ENCODE measurements around the gene NAGPA. TPM values are rescaled to one million over a fixed set of nuclear protein-coding genes. Genes with fewer than 3 reads are reported as not detected.
"Not testable (repeated sequence)": the region's sequence is repeated elsewhere in the genome, so short reads cannot be mapped to it uniquely, and the experiment has no call there.

The NAGPA gene, protein sequence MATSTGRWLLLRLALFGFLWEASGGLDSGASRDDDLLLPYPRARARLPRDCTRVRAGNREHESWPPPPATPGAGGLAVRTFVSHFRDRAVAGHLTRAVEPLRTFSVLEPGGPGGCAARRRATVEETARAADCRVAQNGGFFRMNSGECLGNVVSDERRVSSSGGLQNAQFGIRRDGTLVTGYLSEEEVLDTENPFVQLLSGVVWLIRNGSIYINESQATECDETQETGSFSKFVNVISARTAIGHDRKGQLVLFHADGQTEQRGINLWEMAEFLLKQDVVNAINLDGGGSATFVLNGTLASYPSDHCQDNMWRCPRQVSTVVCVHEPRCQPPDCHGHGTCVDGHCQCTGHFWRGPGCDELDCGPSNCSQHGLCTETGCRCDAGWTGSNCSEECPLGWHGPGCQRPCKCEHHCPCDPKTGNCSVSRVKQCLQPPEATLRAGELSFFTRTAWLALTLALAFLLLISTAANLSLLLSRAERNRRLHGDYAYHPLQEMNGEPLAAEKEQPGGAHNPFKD
- 10 to 100 TPM; 18.8 to 19.0 TPM for total RNA-seq
- 33.3 TPM for polyA plus RNA-seq

DNA sequence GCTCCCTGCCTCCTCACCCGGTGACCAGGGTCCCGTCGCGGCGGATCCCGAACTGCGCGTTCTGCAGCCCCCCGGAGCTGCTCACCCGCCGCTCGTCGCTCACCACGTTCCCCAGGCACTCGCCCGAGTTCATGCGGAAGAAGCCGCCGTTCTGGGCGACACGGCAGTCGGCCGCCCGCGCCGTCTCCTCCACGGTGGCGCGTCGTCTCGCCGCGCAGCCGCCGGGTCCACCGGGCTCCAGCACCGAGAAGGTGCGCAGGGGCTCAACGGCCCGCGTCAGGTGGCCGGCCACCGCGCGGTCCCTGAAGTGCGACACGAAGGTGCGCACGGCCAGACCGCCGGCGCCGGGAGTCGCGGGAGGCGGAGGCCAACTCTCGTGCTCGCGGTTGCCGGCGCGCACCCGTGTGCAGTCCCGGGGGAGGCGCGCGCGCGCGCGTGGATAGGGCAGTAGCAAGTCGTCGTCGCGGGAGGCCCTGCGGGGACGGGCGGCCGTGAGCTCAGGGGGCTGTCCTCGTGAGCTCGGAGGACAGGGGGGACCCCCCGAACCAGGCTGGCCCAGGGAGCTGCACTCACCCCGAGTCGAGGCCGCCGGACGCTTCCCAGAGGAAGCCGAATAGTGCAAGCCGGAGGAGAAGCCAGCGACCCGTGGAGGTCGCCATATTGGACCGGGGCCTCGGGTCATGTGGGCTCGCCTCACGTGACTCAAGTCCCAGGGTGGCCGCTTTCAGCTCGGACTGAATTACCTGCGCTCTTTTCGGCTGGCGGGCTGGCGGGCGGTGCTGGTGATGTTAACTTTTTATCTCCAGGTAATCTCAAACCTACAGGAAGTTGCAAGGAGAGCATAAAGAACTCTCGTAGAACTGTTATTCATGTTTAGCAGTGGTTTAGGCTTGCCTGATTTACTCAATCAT, at the start of gene NAGPA:
TSS of gene NAGPA (minus strand) at position 680 of the 911 bp plus-strand sequence. CDS start at position 659, 21 bp downstream.
- no peaks in the 10 kb centered on the region for H3K36me3 ChIP-seq (ENCODE audit: insufficient read depth, low read length)
- Mint-ChIP-seq H3K27ac (peak within 1 kb of the TSS; percentile 70 to 98 (median 91)), H3K4me3 (peak within 1 kb of the TSS; percentile 87 to 93 (median 90)), H3K36me3 (peaks cover 0 to 28% (median 7%) of the 10 kb centered on the region in 3 donors), H3K27me3 (no peaks in the 10 kb centered on the region), H3K9me3 (no peaks in the 10 kb centered on the region), H3K4me1 (peaks cover 12 to 26% (median 17%) of the 10 kb centered on the region in 3 donors)
- H3K27ac ChIP-seq (ENCODE audit: low read depth, low read length) = peak within 1 kb of the TSS; percentile 31
- no peaks in the 10 kb centered on the region for H3K9me3 ChIP-seq (ENCODE audit: low read length)
- ChIA-PET CTCF (interaction anchor here (0.6 to 1.5 kb wide), 5 partner anchors 23 to 416 kb away, joined by 3 to 4 read pairs (median 3); partner anchors contain the start of genes ALG1, ANKS3 and DNAAF8), POLR2A (interaction anchor here (0.5 to 1.7 kb wide), 4 partner anchors 39 to 1317 kb away, joined by 3 to 10 read pairs (median 4); partner anchors contain the start of genes ALG1, ANKS3, DNAAF8 and TRAP1)
- no peaks in the 10 kb centered on the region for H3K27me3 ChIP-seq (ENCODE audit: insufficient read depth, low read length, poor library complexity, severe bottlenecking)
- peak; percentile 75 to 90 (median 80) for DNase-seq
- H3K4me3 ChIP-seq (ENCODE audit: low read length) = peak within 1 kb of the TSS; percentile 68
- peaks cover 18% of the 10 kb centered on the region for H3K4me1 ChIP-seq (ENCODE audit: insufficient read depth, low read length)

DNA sequence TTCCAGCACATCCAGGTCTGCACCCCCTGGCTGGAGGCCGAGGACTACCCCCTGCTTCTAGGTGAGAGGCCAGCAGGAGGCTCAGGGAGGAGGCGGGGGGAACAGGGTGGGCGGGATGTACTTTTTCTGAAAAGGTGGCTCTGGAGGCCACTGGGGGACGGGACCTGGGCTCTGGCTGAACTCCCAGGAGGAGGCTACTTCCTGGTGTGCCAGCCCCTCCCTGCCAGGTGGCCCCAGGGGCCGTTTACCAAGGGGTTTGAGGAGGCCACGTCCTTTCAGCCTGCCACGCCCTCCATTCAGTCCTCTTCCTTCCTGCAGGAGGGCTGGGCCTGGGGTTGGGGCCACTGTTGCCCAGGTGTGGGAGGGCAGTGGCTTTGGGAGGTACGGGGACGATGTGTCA, 47.3 kb upstream of the NAGPA start:
- CTCF ChIA-PET = interaction anchor here (1.2 kb wide), 1 partner anchor 11 kb away, joined by 3 read pairs; no protein-coding TSS in a partner anchor
- H3K27ac Mint-ChIP-seq; H3K4me3 Mint-ChIP-seq; H3K9me3 ChIP-seq (ENCODE audit: low read length); H3K4me3 ChIP-seq (ENCODE audit: low read length); H3K9me3 Mint-ChIP-seq; POLR2A ChIA-PET; H3K27me3 Mint-ChIP-seq; DNase-seq; H3K27ac ChIP-seq (ENCODE audit: low read depth, low read length); H3K36me3 ChIP-seq (ENCODE audit: insufficient read depth, low read length); H3K4me1 Mint-ChIP-seq; H3K4me1 ChIP-seq (ENCODE audit: insufficient read depth, low read length); H3K27me3 ChIP-seq (ENCODE audit: insufficient read depth, low read length, poor library complexity, severe bottlenecking): not testable (repeated sequence)
- peaks cover 0 to 81% (median 9%) of the 10 kb centered on the region in 3 donors for H3K36me3 Mint-ChIP-seq

DNA sequence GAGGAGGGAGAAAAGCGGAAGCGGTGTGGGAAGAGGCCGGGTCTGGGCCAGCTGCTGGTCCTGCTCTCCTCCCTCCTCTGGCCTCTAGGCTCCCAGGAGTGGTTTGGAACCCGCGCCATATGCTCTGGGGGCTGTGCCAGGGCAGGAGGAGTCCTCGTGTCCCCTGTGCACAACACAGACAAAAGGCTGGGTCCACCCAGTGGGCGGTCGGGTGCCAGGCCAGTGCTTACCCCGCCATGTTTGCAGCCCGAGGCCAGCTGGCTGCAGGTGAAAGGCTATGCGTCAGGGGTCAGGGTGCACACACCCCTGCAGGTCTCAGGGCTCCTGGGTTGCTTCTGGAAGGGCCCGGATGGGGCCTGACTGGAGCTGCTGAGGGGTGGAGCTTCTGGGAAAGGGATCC, 46.7 kb upstream of the NAGPA start:
- H3K27me3 ChIP-seq (ENCODE audit: insufficient read depth, low read length, poor library complexity, severe bottlenecking); H3K27ac ChIP-seq (ENCODE audit: low read depth, low read length); H3K27ac Mint-ChIP-seq; H3K4me3 ChIP-seq (ENCODE audit: low read length); POLR2A ChIA-PET; H3K9me3 ChIP-seq (ENCODE audit: low read length); H3K4me3 Mint-ChIP-seq; H3K27me3 Mint-ChIP-seq; H3K4me1 ChIP-seq (ENCODE audit: insufficient read depth, low read length); CTCF ChIA-PET; H3K4me1 Mint-ChIP-seq; H3K9me3 Mint-ChIP-seq; DNase-seq: not testable (repeated sequence)
- H3K36me3 ChIP-seq (ENCODE audit: insufficient read depth, low read length) = peaks cover 11% of the 10 kb centered on the region
- H3K36me3 Mint-ChIP-seq = peaks cover 0 to 82% (median 9%) of the 10 kb centered on the region in 3 donors

DNA sequence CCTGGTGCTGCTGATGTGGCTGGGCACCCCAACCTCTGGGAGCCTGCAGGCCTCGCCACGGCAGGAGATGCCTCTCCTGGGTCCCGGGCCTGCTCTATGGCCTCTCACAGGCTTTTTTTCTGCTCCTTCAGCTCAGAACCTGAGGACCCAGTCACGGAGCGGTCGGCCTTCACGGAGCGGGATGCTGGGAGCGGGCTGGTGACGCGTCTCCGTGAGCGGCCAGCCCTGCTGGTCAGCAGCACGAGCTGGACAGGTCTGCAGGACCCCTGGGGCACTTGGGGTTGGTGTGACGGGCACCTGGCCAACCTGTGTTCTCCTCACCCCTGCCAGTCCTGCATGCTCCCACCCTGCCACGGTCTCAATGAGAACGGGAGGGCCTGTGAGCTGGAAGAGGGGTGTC, 44.9 kb upstream of the NAGPA start:
- Histone ChIP-seq H3K9me3 (ENCODE audit: low read length) (no peaks in the 10 kb centered on the region), H3K36me3 (ENCODE audit: insufficient read depth, low read length) (peaks cover 16% of the 10 kb centered on the region), H3K4me3 (ENCODE audit: low read length) (no peak overlapping the region), H3K27me3 (ENCODE audit: insufficient read depth, low read length, poor library complexity, severe bottlenecking) (no peaks in the 10 kb centered on the region), H3K4me1 (ENCODE audit: insufficient read depth, low read length) (no peaks in the 10 kb centered on the region), H3K27ac (ENCODE audit: low read depth, low read length) (no peak overlapping the region)
- DNase-seq = no peak
- Mint-ChIP-seq H3K4me3 (no peak overlapping the region), H3K4me1 (peaks cover 3 to 11% (median 5%) of the 10 kb centered on the region in 3 donors), H3K36me3 (peaks cover 0 to 77% (median 7%) of the 10 kb centered on the region in 3 donors), H3K9me3 (no peaks in the 10 kb centered on the region), H3K27me3 (no peaks in the 10 kb centered on the region), H3K27ac (no peak overlapping the region)
- CTCF ChIA-PET = no interaction called here
- POLR2A ChIA-PET = no interaction called here

DNA sequence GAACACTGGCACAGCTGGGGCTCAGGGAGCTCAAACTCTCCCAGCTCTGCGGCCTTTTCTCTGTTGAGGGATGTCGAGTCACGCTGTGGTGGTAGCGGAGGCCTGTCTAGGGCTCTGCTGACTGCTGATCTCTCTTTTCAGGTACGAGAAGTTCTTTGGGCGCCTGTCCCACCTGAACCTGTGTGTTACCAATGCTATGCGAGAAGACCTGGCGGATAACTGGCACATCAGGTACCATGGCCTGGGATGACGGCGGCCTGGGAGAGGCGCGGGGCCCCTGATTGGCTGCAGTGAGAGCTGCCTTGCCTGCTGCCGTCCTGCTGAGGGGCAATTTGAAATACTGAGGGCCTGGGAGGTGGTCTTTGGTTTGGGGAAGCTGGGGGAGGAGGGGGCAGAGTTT, 43.6 kb upstream of the NAGPA start:
- Mint-ChIP-seq H3K4me1 (peaks cover 14 to 23% (median 16%) of the 10 kb centered on the region in 3 donors), H3K27me3 (no peaks in the 10 kb centered on the region), H3K4me3 (no peak overlapping the region), H3K9me3 (no peaks in the 10 kb centered on the region), H3K27ac (peak overlapping the region in 1 of 8 donors; percentile 79), H3K36me3 (peaks cover 0 to 69% (median 7%) of the 10 kb centered on the region in 3 donors)
- H3K9me3 ChIP-seq (ENCODE audit: low read length) = no peaks in the 10 kb centered on the region
- H3K4me1 ChIP-seq (ENCODE audit: insufficient read depth, low read length) = peaks cover 8% of the 10 kb centered on the region
- H3K36me3 ChIP-seq (ENCODE audit: insufficient read depth, low read length) = peaks cover 16% of the 10 kb centered on the region
- H3K27me3 ChIP-seq (ENCODE audit: insufficient read depth, low read length, poor library complexity, severe bottlenecking) = no peaks in the 10 kb centered on the region
- H3K4me3 ChIP-seq (ENCODE audit: low read length) = no peak overlapping the region
- H3K27ac ChIP-seq (ENCODE audit: low read depth, low read length) = no peak overlapping the region
- DNase-seq = no peak
- ChIA-PET CTCF (interaction anchor here (0.7 kb wide), 1 partner anchor 44 kb away, joined by 3 read pairs; the partner anchor contains the start of gene NAGPA), POLR2A (no interaction called here)

DNA sequence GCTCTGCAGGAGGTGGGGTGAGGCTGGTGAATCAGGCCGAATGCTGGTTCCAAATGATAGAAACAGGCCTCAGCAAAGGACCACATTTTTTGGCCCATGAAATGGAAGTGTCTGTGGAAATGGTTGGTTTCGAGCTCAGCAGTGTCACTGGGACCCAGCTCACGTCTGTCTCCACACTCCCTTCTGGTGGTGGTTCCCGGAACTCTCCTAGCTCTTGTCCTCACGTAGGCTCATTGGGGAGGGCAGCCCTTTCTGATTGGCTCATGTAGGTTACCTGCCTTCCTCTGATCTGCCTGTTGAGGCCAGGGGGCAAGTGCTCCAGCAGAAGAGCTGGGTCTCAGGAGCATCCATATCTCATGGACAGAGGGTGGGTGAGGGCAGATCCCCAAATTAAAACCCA, 41.9 kb upstream of the NAGPA start:
- H3K4me1 ChIP-seq (ENCODE audit: insufficient read depth, low read length) = peaks cover 19% of the 10 kb centered on the region
- CTCF ChIA-PET = interaction anchor here (1.4 to 1.8 kb wide), 2 partner anchors 9 to 16 kb away, joined by 3 to 7 read pairs; no protein-coding TSS in a partner anchor
- no peak for DNase-seq
- Mint-ChIP-seq H3K27ac (peak overlapping the region in 1 of 8 donors; percentile 43), H3K4me1 (peaks cover 30 to 39% (median 31%) of the 10 kb centered on the region in 3 donors), H3K27me3 (no peaks in the 10 kb centered on the region), H3K9me3 (no peaks in the 10 kb centered on the region), H3K36me3 (peaks cover 0 to 64% (median 7%) of the 10 kb centered on the region in 3 donors), H3K4me3 (no peak overlapping the region)
- H3K27ac ChIP-seq (ENCODE audit: low read depth, low read length) = no peak overlapping the region
- H3K36me3 ChIP-seq (ENCODE audit: insufficient read depth, low read length) = peaks cover 16% of the 10 kb centered on the region
- no peaks in the 10 kb centered on the region for H3K27me3 ChIP-seq (ENCODE audit: insufficient read depth, low read length, poor library complexity, severe bottlenecking)
- H3K4me3 ChIP-seq (ENCODE audit: low read length) = no peak overlapping the region
- H3K9me3 ChIP-seq (ENCODE audit: low read length) = no peaks in the 10 kb centered on the region
- POLR2A ChIA-PET = interaction anchor here (0.5 kb wide), 1 partner anchor 315 kb away, joined by 3 read pairs; no protein-coding TSS in a partner anchor

DNA sequence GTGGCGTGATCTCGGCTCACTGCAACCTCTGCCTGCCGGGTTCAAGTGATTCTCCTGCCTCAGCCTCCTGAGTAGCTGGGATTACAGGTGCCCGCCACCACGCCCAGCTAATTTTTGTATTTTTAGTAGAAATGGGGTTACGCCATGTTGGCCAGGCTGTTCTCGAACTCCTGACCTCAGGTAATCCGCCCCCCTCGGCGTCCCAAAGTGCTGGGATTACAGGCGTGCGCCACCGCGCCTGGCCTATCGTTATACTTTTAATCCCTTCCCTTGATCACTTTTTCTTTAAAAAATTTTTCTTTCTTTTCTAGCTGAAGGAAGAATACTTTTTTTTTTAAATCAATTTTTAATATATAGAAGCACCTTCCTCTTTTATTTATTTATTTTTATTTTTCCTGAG, 40.0 kb upstream of the NAGPA start:
- H3K9me3 Mint-ChIP-seq; DNase-seq; H3K27me3 Mint-ChIP-seq; H3K27ac ChIP-seq (ENCODE audit: low read depth, low read length); H3K27ac Mint-ChIP-seq; H3K9me3 ChIP-seq (ENCODE audit: low read length); H3K4me3 Mint-ChIP-seq; CTCF ChIA-PET; POLR2A ChIA-PET; H3K27me3 ChIP-seq (ENCODE audit: insufficient read depth, low read length, poor library complexity, severe bottlenecking); H3K4me3 ChIP-seq (ENCODE audit: low read length): not testable (repeated sequence)
- Histone ChIP-seq H3K4me1 (ENCODE audit: insufficient read depth, low read length) (peaks cover 19% of the 10 kb centered on the region), H3K36me3 (ENCODE audit: insufficient read depth, low read length) (peaks cover 16% of the 10 kb centered on the region)
- Mint-ChIP-seq H3K4me1 (peaks cover 30 to 39% (median 31%) of the 10 kb centered on the region in 3 donors), H3K36me3 (peaks cover 0 to 49% (median 6%) of the 10 kb centered on the region in 3 donors)
